ENCODE data around the gene RAB22A. TPM values are rescaled to one million over a fixed set of nuclear protein-coding genes. Genes with fewer than 3 reads are reported as not detected.

Gene RAB22A
- total and polyA plus RNA-seq, 2 of the 4 experiments (the other 2 are of a cell fraction) = 8.2 to 8.4 TPM

DNA sequence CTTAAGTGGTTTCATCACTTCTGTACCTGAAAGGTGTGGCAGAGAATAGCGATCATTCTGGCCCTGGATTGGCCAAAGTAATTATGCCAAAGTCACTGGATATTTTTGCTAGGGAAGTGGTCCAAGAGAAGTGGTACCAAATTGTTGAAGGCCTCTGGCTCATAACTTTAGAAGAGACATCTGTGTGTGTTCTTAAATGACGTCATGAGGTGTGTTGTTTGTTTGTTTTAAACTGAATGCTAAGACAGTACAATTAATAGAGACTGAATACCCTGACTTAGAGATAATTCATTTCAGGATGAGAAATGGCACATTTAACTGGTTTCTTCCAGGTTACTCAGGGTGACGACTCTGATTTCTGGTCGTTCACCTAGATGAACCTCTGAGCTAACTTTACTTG lies 82.8 kb downstream of the RAB22A start:
- ATAC-seq (ENCODE audit: low read depth) (no peak), DNase-seq (no peak)
- WGBS, 2 experiments (ENCODE audit: extremely low coverage in 2 of 2, insufficient read length in 1 of 2) = no CpG with 5 or more reads among the region's 4 CpGs
- Histone ChIP-seq H4K91ac (ENCODE audit: insufficient read depth, low read depth, low read length) (no peak overlapping the region), H2AK9ac (replicated peaks; ENCODE audit: low read depth, low read length, poor library complexity) (no peak overlapping the region), H2BK15ac (ENCODE audit: low read depth, low read length) (no peak overlapping the region), H3K36me3 (ENCODE audit: control insufficient read depth, insufficient read depth, low read length) (peaks cover 6% of the 10 kb centered on the region; the same call in 1 of the 2 replicates), H4K5ac (ENCODE audit: low read depth, low read length) (no peak overlapping the region), H3K14ac (replicated peaks; ENCODE audit: low read depth, low read length) (no peak overlapping the region), H3K4me1 (ENCODE audit: control insufficient read depth, insufficient read depth, low read length) (peaks cover 8% of the 10 kb centered on the region), H2BK120ac (ENCODE audit: low read depth, low read length) (no peak overlapping the region), H2AK5ac (ENCODE audit: low read depth, low read length) (no peak overlapping the region), H3K9ac (ENCODE audit: low read depth, low read length) (no peak overlapping the region), H3K79me1 (ENCODE audit: low read depth in 1 of 2, low read length in 2 of 2) (peaks cover 12 to 64% of the 10 kb centered on the region in 2 experiments), H3K9me3 (ENCODE audit: control insufficient read depth, insufficient read depth, low read length) (no peaks in the 10 kb centered on the region), H3K18ac (ENCODE audit: low read depth, low read length) (no peak overlapping the region), H4K20me1 (ENCODE audit: insufficient read depth, low read length) (peaks cover 70% of the 10 kb centered on the region), H2BK20ac (ENCODE audit: low read depth, low read length) (no peak overlapping the region), H2AFZ (replicated peaks; ENCODE audit: low read length, poor library complexity) (no peak overlapping the region), H3K56ac (ENCODE audit: extremely low read depth, insufficient read depth, low read length) (no peak overlapping the region), H3K4me3 (ENCODE audit: insufficient read depth, low read depth, low read length) (no peak overlapping the region), H3K9me1 (ENCODE audit: insufficient read depth, low read length) (peaks cover 31% of the 10 kb centered on the region), H2BK5ac (ENCODE audit: low read depth, low read length, poor library complexity, severe bottlenecking) (no peak overlapping the region), H3K27ac (ENCODE audit: insufficient read depth, low read length) (no peak overlapping the region), H3K23ac (ENCODE audit: low read depth, low read length) (no peak overlapping the region), H3K4me2 (ENCODE audit: low read depth, low read length) (no peak overlapping the region), H4K8ac (ENCODE audit: low read depth in 2 of 2, low read length in 2 of 2) (no peak overlapping the region), H3K27me3 (ENCODE audit: control insufficient read depth, insufficient read depth, low read length) (no peaks in the 10 kb centered on the region), H3K4ac (ENCODE audit: low read depth, low read length) (no peak overlapping the region)
- ChIA-PET POLR2A (ENCODE audit: unreplicated experiment) (no interaction called here), CTCF (interaction anchor here (1.0 kb wide), 1 partner anchor 259 kb away, joined by 3 read pairs; the partner anchor contains the start of gene STX16)
- no peak for TF ChIP-seq SMC3 (IDR thresholded peaks at IDR 0.05; ENCODE audit: low read depth, low read length)
- no peak for TF ChIP-seq CHD1 (IDR thresholded peaks at IDR 0.05; ENCODE audit: low read depth, low read length)
- no peak for TF ChIP-seq MAFK (IDR thresholded peaks at IDR 0.05; ENCODE audit: low read depth, low read length)
- TF ChIP-seq MAZ (IDR thresholded peaks at IDR 0.05; ENCODE audit: borderline replicate concordance, low read depth, low read length) = no peak
- no peak for TF ChIP-seq RFX5 (IDR thresholded peaks at IDR 0.05; ENCODE audit: low read depth, low read length)
- TF ChIP-seq, protein P1, sequence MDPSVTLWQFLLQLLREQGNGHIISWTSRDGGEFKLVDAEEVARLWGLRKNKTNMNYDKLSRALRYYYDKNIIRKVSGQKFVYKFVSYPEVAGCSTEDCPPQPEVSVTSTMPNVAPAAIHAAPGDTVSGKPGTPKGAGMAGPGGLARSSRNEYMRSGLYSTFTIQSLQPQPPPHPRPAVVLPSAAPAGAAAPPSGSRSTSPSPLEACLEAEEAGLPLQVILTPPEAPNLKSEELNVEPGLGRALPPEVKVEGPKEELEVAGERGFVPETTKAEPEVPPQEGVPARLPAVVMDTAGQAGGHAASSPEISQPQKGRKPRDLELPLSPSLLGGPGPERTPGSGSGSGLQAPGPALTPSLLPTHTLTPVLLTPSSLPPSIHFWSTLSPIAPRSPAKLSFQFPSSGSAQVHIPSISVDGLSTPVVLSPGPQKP (IDR thresholded peaks at IDR 0.05; ENCODE audit: borderline replicate concordance, low read depth, low read length) = no peak
- TF ChIP-seq POLR2A (IDR thresholded peaks at IDR 0.05; ENCODE audit: low read depth, low read length) = no peak
- TF ChIP-seq RAD21 (IDR thresholded peaks at IDR 0.05; ENCODE audit: low read length) = no peak
- TF ChIP-seq NFE2L2 (IDR thresholded peaks at IDR 0.05; ENCODE audit: low read depth, low read length) = no peak
- TF ChIP-seq, protein P2, sequence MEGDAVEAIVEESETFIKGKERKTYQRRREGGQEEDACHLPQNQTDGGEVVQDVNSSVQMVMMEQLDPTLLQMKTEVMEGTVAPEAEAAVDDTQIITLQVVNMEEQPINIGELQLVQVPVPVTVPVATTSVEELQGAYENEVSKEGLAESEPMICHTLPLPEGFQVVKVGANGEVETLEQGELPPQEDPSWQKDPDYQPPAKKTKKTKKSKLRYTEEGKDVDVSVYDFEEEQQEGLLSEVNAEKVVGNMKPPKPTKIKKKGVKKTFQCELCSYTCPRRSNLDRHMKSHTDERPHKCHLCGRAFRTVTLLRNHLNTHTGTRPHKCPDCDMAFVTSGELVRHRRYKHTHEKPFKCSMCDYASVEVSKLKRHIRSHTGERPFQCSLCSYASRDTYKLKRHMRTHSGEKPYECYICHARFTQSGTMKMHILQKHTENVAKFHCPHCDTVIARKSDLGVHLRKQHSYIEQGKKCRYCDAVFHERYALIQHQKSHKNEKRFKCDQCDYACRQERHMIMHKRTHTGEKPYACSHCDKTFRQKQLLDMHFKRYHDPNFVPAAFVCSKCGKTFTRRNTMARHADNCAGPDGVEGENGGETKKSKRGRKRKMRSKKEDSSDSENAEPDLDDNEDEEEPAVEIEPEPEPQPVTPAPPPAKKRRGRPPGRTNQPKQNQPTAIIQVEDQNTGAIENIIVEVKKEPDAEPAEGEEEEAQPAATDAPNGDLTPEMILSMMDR (conservative IDR thresholded peaks at IDR 0.05; ENCODE audit: low read depth, low read length) = no peak
- no peak for TF ChIP-seq MXI1 (IDR thresholded peaks at IDR 0.05; ENCODE audit: borderline replicate concordance, low read depth, low read length)
- TF ChIP-seq RCOR1 (IDR thresholded peaks at IDR 0.05; ENCODE audit: insufficient replicate concordance, low read length) = no peak
- TF ChIP-seq FOS (IDR thresholded peaks at IDR 0.05; ENCODE audit: low read depth, low read length) = no peak
- TF ChIP-seq, protein P3, sequence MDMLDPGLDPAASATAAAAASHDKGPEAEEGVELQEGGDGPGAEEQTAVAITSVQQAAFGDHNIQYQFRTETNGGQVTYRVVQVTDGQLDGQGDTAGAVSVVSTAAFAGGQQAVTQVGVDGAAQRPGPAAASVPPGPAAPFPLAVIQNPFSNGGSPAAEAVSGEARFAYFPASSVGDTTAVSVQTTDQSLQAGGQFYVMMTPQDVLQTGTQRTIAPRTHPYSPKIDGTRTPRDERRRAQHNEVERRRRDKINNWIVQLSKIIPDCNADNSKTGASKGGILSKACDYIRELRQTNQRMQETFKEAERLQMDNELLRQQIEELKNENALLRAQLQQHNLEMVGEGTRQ (IDR thresholded peaks at IDR 0.05; ENCODE audit: low read depth, low read length) = no peak
- TF ChIP-seq BHLHE40 (IDR thresholded peaks at IDR 0.05; ENCODE audit: low read depth, low read length) = no peak
- in situ Hi-C loops (cut with MboI; ENCODE audit: low sequenced_read_pairs) (no loop called here), dilution Hi-C loops (cut with HindIII; ENCODE audit: low sequenced_read_pairs, unreplicated experiment) (no loop called here), intact Hi-C loops (cut with micrococcal nuclease) (no loop called here)
- no TSS peak for BruUV-seq (replicated peaks)

All from IMR-90 (cell line).